ENCODE data around the gene COL9A2.

- TF ChIP-seq CTCF (IDR thresholded peaks at IDR 0.05): no peak
- TF ChIP-seq POLR2A (IDR thresholded peaks at IDR 0.05): no peak
Observed at GRCh38 chr1:40303790-40304189, 13.3 kb downstream of the COL9A2 start.

Data from body of pancreas (tissue), 4 donors.